Cortex of kidney (tissue), 1 donor: ENCODE results near the gene DSN1.

Experiments used
- DNase-seq: peaks from one replicate; lab custom pipeline; 2025; lab: John Stamatoyannopoulos, UW

The DSN1 gene

DNA sequence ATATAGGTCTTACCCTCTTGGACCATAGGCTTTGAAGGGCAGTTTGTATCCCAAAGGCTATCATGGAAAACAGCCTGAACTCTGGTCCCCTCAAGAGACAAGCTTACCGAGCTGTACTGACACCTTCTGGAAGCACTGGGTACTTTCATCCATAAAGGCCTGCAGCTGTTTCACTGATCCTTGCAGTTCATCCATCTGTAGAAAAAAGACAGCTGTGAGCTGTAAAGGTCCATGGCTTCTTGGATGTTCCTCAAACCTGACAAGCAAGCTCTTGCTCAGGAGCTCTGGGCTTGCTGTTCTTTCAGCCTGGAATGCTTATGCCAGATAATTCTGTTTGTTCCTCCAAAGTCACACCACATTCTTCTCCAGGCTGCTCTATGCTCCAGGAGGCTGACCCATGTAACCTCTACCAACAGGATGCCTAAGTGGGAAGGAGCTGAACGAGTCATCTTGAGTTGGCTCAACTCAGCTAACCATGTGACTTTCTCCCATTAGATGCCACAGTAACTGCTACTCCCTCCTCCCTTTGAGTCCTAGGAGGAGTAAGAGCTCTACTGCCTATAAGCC is 18.8 kb downstream of the DSN1 start:
- no peak for DNase-seq

DNA sequence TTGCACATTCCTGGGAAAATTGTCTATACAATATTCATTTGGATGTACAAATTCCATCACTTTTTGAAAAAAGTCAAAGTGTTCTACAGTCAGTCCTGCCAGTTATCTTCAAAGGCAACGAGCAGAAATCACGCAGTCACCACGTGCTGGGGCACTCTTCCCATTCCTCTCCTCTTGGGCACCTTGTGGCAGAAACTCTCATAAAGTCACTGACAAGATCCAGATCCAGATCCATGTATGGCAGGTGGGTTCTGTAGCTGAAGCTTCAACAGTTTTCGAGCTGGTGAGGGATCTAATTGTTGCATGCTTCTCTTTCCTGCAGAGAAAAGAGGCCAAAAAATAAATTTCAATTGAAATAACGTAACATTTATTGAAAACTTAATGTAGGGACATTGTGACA is 21.0 kb downstream of the DSN1 start:
- no peak for DNase-seq

DNA sequence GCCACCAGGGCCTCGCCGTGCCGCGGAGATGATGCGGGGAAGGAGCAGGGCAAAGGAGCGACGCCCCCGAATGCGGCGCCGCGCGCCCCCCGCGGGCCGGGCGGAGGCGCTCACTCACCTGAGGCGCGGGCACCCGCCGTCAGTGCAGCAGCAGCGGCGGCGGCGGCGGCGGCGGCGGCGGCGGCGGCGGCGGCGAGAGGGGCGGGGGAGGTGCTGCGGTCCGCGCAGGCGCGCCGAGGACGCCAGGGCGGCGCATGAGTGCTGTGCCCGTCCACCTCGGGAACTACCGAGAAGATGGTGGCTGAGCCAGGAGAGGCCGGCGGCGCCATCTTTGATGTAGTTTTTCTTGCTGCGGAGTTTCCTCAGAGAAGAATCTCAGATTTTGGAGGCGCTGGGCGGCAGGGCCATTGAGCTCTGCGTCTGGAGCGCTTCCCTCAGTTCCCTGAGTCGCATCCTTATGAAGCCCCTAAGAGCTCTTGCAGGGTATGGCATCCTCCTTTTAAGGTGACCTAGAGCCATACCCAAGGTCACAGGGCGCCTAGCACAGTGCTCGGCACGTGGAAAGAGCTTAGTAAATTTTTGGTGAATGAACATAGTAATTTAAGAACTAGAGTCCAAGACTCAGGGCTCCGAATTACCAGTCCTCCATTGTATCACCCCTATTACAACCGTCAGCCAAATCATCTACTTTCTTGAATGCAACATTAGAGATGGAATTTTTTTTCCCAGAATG is 27.5 kb downstream of the DSN1 start, which contains the start of gene NDRG3:
NDRG3 (minus strand) TSS at position 164 of the 733 bp plus-strand sequence. CDS start 24,355 bp downstream, outside the sequence.
- DNase-seq = peak; percentile 23

DNA sequence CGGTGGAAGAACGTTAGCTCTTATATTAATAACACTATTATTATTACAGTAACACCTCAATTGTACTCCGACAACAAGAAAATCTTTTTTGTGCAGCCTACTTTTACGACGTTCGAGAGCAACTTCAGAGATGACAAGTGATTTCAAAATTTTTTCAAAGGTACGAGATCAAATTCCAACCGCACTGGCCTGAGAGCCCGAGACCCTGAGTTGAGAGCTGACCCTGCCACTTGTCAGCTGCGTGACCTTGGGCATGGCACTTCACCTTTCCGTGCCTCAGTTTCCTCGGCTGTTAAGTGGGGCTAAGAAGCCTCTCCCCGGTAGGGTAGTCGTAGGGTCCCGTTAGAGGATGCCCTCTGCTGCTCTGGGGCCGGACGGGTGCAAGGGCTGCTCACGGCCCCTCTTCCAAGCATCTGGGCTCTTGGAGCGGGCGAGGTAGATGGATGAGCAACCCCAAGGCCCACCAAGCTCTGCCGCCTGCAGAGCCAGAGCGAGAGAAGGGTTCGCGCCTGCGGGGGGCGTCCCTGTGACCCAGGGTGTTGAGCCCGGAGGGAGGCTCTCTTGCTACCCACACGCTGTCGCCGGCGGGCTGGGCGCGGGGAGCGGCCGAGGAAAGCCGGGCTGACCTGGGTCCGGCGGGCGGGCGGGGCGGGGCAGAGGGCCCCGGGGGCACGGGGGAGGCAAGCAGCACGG is 28.2 kb downstream of the DSN1 start:
- DNase-seq = no peak

DNA sequence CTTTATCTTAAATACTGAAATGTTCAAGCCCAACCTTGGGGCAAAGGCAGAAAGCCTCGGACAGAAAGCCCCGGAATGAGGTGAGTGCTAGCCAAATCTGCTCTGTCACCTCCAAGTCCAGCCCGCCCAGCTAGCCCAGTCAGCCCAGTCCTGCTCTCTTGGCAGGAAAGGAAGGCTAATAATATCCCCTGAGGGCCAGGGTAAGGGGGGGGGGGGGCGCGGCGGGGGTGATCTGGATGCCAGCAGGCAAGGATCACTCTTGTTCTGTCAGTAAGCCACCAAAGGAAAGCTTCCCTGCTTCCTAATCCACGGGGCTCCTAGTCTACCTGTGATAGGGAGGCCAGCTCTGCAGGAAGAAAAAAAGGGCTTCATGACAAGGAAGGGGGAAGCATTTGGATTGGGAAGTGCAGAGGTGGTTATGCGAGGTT is 28.8 kb downstream of the DSN1 start:
- no peak for DNase-seq

DNA sequence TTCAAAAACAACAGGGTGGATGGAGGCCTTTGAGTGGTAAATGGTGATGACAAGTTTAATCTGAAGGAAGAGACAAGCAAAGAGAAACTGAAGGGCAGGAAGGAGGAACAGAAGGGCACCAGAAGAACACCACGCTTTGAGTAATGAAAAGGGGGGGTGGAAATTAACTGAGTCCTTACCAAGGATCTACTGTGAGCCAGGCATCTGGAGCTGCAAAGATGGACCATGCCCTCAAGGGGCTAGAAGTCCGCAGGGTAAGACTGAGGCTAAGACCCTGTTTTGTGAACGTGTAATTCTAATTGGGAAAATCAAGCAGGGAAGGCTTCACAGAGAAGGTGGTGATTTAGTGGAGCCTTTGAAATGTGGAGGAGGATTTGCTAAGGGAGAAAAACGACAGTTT is 29.3 kb downstream of the DSN1 start:
- no peak for DNase-seq

DNA sequence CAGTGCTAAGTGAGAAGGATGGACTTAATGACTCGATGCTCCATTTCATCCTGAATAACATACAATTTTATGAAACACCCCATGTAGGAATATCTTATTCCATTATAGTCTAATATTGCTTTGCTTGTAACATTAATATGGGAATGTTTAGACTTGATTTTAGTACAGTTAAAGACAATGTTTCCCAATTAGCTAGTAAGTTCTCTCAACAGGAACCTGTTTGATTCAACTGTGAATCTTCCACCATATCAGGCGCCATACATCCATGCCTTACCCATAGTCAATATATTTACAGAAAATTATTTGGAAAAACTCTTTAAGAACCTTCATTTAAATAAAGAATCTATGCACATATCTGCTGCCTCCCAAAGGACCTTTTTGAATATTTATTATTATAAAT is 31.0 kb downstream of the DSN1 start:
- no peak for DNase-seq

DNA sequence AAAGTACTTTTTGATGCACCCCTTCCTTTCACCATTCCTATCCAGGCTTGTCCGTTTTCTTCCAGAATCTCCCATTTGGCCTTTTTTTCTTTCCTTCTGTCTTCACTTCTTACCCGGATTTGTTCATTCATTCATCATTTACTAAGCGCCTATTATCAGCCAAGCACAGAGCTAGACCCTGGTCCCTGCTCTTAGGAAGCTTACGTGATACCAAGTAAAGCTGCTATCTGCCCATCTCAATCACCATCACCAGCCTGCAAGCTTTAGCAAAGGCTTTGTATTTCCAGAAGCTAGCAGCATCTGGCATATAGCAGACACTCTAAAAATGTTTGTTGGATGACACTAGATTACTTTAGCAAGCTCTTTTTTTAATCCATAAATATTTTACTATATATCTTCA is 32.5 kb downstream of the DSN1 start:
- no peak for DNase-seq

DNA sequence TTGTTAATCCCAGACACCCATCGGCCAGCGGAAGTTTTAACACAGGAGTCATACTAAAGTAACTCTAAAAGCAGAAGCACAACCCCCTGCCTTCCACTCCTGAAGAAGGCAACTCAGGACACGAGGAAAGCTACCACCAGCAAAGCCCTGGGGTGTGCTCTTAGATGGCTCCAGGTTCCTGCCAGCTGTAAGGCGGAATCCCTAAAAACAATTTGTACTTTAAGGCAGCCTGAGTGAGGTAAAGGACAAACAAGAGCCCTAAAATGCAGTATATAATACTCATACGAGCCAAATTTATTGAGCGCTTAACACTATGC is 36.4 kb downstream of the DSN1 start:
- DNase-seq = no peak

DNA sequence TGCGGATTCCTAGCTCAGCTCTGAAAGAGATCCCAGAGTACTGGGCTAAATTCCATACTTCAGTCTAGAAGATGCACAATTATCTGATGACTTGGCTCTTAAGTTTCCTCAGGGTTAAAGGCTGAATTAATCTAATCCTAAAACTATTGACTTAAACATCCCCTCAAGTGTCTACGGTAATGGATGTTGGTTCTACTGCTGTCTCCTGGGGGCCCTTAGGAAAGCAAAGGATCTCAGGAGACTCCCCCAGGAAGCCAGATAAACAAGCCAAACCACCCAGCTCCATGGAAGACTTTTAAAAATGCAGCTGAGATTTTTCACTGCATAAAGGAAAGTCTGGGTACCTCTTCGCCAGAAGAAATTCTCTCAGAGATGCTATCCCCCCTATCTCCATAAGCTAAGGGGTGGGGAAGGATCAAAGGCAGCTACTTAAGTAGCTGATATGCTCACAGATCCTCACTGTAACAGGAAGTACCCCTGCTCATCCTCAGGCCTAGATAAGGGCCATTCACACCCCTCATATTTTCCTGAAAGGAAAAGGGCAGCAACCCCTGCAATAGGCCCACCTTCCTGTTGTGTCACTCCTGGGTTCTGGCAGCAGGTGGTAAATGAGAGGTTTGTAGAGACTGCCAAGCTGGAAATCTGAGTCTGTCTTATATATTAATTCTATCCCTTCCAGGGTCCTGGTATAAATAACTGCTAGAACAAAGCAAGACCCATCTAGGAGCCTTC is 36.9 kb downstream of the DSN1 start:
- no peak for DNase-seq

DNA sequence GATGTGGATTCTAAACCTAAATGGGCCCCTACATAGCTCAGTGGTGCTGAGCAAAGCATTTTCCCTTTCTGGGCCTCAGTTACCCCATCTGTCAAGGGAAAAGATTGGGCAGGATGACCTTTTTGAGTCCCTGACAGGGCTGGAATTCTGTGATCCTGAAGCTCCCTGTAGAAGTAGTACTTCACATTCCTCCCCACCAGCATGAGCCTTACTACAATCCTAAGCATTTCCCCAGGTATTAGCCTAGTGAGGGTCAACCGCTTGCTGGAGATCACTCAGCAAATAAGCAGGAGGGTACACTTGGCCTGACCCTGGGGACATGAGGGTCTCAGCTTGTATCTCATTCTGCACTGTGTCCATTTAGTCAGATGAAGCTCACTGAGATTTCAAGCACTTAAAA is 41.1 kb downstream of the DSN1 start:
- DNase-seq = no peak

DNA sequence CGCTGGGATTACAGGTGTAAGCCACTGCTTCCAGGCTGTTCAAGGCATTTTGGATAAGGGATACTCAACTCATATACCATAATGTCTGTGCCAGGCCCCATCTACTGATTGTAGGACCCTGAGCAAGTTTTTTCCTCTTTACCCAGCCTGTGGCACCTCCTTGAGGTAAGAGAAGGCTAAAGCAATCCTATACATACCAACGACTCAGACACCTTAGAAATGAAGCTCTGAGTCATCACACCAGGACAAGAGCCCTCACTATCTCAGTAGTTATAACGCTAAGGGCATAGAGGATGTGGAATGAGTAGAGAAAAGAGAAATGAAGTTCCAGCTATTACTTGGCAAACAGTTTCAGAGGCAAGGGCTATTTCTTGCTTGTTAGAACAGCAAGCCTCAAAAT is 44.6 kb downstream of the DSN1 start:
- DNase-seq = no peak

DNA sequence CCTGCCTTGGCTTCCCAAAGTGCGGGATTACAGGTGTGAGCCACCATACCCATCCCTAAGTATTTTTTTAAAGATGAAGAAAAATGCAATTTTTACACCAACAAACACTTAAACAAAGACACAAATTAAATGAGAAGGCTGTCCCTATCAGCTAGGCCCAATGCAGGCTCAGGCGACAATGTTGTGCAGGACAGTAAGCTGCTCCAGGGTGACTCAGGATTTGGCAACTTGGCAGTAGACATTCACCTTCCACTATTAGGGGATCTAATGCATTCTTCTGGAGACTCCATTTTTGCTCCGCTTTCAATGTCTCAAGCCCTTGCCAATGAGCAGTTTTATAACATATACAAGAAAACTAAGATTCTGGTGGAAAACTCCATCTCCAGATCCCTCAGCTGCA is 47.4 kb downstream of the DSN1 start:
- DNase-seq = no peak

DNA sequence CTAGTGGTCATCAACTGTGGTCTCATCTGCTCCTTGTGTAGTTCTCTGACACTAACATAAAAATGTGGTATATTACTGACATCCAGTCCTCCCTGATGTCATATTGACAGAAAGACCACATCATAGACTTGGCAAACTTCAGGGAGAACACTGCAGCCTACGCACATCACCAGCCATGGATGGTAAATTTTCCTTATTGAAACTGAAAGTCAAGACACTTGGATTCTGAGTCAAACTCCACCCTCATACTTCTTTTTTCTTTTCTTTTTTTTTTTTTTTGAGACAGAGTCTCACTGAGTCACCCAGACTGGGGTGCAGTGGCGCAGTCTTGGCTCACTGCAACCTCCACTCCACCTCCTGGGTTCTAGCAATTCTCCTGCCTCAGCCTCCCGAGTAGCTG is 53.1 kb downstream of the DSN1 start:
- DNase-seq = no peak

DNA sequence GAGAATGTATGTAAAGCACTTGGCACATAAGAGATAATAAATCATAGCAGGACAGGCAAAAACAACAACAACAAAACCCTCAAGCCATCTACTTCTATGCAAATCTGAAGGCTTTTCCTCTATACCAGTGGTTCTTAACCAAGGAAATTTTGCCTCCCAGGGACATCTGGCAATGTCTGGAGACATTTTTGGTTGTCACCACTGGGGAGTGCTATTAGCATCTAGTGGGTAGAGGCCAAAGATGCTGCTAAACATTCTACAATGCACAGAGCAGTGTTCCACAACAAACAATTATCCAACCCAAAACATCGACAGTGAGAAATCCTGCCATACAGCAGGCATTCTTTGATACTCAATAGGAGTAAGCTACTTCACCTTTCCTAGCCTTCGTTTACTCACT is 55.9 kb downstream of the DSN1 start:
- DNase-seq = no peak

DNA sequence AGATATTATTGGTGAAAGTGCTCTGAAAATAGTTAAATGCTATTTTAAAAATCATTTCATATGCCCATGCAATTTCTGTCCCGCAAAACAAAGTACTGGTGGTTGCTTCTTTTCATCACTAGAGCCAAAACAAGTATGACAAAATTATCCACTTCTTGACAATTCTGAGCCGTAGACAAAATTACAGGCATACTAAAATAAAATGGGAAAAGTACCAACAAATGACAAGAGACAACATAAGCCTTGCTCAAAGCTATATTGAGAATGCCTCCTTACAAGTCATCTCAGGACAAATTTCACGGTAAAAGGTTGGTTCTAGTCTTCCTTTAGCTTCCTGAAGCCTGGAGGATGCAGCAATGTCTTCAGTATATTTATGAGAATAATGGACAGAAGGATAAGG is 56.5 kb downstream of the DSN1 start:
- DNase-seq = no peak

DNA sequence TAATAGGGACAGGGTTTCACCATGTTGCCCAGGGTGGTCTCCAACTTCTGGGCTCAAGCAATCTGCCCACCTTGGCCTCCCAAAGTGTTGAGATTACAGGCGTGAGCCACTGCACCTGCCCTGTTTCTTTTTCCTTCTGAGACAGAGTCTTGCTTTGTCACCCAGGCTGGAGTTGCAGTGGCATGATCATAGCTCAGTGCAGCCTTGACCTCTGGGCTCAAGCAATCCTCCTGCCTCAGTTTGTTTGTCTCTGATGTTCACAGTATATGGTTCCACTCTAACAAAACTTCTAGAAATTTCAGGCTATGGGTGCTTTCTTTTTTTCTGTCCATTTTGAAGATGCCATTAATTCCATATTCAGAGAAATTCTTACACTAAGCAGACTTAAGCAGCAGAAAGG is 60.8 kb downstream of the DSN1 start:
- no peak for DNase-seq

DNA sequence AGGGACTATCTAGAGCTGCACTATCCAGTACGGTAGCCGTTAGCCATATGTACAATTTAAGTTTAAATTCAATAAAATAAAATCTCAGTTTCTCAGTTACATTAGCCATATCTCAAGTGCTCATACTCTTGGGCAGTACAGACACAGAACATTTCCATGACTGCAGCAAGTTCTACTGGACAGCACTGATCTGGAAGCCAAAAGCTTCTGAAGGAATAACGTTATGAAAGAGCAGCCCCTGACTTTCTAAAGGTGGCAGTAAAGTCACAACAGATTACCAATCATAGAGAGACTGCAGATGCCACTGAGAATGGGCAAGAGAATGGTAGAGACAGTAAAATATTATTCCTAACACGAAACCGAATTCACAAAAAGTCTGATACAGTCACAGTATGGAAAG is 64.4 kb downstream of the DSN1 start:
- DNase-seq = no peak

DNA sequence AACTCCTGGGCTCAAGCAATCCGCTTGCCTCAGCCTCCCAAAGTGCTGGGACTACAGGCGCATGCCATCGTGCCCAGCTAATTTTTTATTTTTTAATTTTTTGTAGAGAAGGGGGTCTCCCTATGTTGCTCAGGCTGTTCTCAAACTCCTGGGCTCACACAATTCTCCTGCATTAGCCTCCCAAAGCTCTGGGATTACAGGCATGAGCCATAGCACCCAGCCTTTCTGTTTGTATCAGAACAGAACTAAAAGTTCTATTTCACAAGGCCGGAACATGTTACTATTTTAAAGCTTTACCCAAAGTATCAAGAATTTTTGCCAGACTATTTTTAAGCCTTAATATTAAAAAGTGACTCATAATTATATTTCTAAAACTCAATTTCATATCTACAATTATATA is 70.0 kb downstream of the DSN1 start:
- no peak for DNase-seq
